Activated gamma-delta T cell (primary cell): Measurements from ENCODE around the gene NEU4.
"Not testable (repeated sequence)": the region's sequence is repeated elsewhere in the genome, so short reads cannot be mapped to it uniquely, and the experiment has no call there.

Experiments
- DNase-seq: peaks from one replicate; lab custom pipeline; 2025; lab: John Stamatoyannopoulos, UW

The NEU4 gene

DNA sequence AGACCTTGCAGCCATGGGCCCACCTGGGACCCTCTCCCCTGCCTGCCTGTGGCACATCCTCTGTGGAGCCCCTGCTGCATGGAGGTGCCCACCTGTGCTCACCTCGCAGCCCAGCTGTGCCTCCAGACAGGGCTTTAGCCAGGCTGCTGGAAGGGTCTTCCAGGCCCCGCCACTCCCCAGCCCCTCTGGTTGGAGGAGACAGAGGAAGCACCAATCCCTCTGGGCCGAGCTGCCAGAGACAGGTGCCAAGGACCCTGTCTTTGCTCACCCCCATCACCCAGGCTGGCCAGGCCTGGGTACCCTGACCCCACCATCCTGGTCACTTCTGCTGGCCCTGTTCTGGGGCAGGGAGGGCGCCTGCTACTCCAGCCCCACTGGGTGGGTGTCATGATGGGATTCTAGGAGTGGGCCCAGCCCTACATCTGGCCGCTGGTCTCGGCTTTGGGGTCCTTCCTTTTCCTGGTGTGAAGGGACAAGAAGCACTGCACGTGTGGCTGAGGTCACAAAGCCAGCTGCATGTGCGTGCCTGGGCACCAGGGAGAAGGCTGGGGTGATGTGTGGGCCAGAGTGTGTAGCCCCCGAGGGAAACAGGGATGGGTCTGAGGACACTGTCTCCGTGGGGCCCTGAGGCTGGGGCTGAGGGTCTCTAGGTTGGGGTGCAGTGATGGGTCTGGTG is 9.3 kb upstream of the NEU4 start:
- DNase-seq, result no peak

GRCh38 chr2:241800198-241800903 is 8.6 kb upstream of the NEU4 start:
- DNase-seq, result not testable (repeated sequence)

DNA sequence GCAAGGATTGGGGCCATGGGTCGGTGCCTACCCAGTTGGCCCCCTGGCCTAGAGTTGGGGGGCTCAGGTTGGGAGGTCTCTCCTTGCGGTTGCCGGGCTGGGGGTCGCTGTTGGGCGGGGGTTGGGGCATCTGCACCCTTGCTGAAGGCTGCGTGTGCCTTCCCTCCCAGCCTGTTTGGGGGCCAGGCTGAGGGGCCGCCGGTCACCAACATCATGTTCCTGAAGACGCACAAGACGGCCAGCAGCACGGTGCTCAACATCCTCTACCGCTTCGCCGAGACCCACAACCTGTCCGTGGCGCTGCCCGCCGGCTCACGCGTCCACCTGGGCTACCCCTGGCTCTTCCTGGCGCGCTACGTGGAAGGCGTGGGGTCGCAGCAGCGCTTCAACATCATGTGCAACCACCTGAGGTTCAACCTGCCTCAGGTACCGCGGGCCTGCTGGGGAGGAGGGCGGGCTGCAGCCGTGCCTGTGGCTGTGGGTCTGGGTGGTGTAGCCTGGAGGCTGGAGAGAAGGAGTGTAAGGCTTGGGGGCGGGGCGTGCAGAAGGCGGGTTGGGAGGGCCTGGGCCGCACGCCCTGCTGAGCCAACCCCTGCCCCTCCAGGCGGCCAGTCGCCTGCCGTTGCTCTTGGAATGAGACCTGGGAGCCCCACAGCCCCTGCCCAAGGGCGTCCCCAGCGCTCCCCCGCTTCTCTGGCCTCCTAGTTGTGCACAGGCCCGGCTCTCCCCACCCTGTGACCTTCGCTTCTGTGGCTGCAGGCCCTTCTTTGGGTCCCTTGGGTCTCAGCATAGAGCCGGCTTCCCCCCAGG is 7.2 kb upstream of the NEU4 start:
- DNase-seq, result no peak

- no peak for DNase-seq
Measured at GRCh38 chr2:241802421-241803318, 6.3 kb upstream of the NEU4 start.

GRCh38 chr2:241803387-241804325 is 5.3 kb upstream of the NEU4 start:
- DNase-seq, result no peak

- no peak for DNase-seq
Measured at GRCh38 chr2:241804326-241805229, 4.4 kb upstream of the NEU4 start.

GRCh38 chr2:241806217-241806616 is 2.8 kb upstream of the NEU4 start:
- not testable (repeated sequence) for DNase-seq

DNA sequence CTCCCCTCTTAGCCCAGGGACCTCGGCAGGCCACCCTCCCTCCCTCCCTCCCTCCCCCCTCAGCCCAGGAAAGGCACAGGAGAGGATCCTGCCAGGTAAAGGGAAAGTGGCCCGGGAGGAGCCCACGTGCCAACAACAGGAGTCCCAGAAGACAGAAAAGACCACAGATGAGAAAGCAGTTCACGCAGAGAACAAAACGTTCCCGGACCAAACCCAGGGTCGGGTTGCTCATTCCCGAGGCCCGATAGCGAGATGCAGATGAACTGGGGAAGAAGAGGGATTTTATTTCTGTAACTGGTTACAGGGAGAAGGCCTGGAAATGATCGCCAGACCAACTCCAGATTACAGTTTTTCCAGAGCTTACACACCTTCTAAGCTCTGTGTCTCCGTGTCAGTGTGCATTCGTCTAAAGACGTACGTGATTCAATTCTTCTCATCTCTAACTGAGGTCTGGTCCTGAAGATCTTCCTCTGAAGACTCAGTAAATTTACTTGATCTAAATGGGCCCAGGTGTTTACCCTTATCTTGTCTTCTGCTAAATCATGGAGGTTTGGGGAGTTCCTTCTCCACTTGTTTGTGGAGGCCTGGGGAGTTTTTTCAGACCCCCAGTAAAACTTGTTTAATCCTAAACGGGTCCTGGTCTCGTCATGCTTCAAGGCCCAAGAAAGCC is 807 bp upstream of the NEU4 start:
- DNase-seq, result no peak

GRCh38 chr2:241809383-241810306 is 652 bp downstream of the NEU4 start:
- no peak for DNase-seq

GRCh38 chr2:241810307-241811200 is 1.6 kb downstream of the NEU4 start:
- DNase-seq, result no peak

DNA sequence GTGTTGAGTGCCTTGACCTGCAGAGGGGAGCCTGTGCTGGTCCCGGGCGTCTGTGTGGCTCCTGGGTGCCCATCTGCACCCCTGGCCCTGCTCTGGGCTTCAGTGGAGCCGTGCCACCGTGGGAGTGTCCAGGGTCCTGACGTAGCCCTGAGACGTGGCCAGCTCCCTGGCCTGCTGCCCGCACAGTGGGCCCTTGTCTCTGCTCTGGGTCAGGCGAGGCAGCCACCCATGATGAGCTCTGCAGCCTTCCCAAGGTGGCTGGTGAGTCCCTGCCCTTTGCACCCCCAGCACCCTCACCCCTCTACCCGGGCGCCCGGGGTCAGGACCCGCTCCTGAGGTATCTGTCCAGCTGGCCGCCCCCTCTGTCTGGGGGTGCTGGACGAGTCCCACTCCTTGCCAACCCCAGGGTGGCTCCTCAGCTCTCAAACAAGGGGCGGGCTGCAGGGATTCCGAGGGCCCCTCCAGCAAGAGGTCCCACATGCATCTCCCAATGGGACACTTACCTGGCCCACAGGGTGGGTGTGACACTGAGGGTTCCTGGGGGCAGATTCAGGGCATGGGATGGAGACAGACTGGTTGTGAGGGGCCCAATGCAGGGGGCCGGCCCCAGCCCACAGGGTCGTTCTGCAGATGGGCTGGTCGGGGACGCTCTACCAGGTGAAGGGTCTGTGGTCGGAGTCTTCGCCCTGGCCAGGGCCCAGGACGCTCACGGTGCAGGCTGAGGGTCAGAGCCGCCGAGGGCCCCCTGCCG is 2.4 kb downstream of the NEU4 start:
- DNase-seq, result no peak

GRCh38 chr2:241811952-241812729 is 3.1 kb downstream of the NEU4 start:
- DNase-seq, result no peak

GRCh38 chr2:241812730-241813643 is 4.0 kb downstream of the NEU4 start:
- DNase-seq, result no peak
